ENCODE data around the gene ERCC6L2. TPM values are rescaled to one million over a fixed set of nuclear protein-coding genes. Genes with fewer than 3 reads are reported as not detected.

ERCC6L2 gene
- polyA plus RNA-seq, 1 donor from 2014 or later = 72.6 TPM

DNA sequence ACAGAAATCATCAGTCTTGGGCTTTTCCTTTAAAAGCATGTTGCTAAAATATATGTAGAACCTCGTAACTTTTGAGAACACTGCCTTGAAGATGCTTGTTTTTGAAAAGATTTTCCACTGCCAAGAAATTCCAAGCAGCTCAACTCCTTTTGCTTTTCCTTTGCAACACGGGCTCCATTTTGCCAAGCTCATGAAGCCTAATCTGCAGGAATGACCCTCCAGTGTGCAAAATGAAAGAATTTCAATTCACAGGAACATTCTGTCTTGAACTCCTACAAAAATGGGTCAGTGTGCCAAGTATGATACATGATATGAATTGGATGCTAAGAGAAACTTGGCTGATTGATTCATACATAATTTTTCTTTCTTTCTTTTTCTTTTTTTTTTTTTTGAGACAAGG, 35.4 kb upstream of the ERCC6L2 start:
- Histone ChIP-seq H3K9ac (ENCODE audit: low read length) (no peak overlapping the region), H3K9me3 (ENCODE audit: low read length) (no peaks in the 10 kb centered on the region), H3K4me2 (ENCODE audit: low read length) (no peak overlapping the region), H3K9me2 (ENCODE audit: insufficient read depth, low read length) (no peaks in the 10 kb centered on the region), H3F3A (ENCODE audit: insufficient read depth, low read length, poor library complexity, severe bottlenecking) (no peaks in the 10 kb centered on the region), H3K27me3 (ENCODE audit: insufficient read depth, low read depth, low read length) (no peaks in the 10 kb centered on the region), H3K4me3 (ENCODE audit: low read length) (no peak overlapping the region), H4K20me1 (ENCODE audit: insufficient read depth) (no peaks in the 10 kb centered on the region), H3K27ac (ENCODE audit: low read length) (no peak overlapping the region), H2AFZ (ENCODE audit: low read depth, low read length) (no peak overlapping the region), H3K36me3 (ENCODE audit: insufficient read depth, low read length) (no peaks in the 10 kb centered on the region), H3K79me2 (replicated peaks; ENCODE audit: insufficient read depth, low read length) (no peaks in the 10 kb centered on the region)
- TF ChIP-seq EZH2 (IDR thresholded peaks at IDR 0.05; ENCODE audit: borderline replicate concordance, insufficient read depth, low read length, poor library complexity, severe bottlenecking) (no peak), EP300 (conservative IDR thresholded peaks at IDR 0.05; ENCODE audit: poor library complexity, severe bottlenecking) (no peak), POLR2AphosphoS5 (IDR thresholded peaks at IDR 0.05) (no peak), TAF1 (IDR thresholded peaks at IDR 0.05; ENCODE audit: low read depth) (no peak), MXI1 (conservative IDR thresholded peaks at IDR 0.05; ENCODE audit: poor library complexity, severe bottlenecking) (no peak), RAD21 (conservative IDR thresholded peaks at IDR 0.05) (no peak), SMC3 (conservative IDR thresholded peaks at IDR 0.05; ENCODE audit: poor library complexity) (no peak)
- TF ChIP-seq, protein P1, sequence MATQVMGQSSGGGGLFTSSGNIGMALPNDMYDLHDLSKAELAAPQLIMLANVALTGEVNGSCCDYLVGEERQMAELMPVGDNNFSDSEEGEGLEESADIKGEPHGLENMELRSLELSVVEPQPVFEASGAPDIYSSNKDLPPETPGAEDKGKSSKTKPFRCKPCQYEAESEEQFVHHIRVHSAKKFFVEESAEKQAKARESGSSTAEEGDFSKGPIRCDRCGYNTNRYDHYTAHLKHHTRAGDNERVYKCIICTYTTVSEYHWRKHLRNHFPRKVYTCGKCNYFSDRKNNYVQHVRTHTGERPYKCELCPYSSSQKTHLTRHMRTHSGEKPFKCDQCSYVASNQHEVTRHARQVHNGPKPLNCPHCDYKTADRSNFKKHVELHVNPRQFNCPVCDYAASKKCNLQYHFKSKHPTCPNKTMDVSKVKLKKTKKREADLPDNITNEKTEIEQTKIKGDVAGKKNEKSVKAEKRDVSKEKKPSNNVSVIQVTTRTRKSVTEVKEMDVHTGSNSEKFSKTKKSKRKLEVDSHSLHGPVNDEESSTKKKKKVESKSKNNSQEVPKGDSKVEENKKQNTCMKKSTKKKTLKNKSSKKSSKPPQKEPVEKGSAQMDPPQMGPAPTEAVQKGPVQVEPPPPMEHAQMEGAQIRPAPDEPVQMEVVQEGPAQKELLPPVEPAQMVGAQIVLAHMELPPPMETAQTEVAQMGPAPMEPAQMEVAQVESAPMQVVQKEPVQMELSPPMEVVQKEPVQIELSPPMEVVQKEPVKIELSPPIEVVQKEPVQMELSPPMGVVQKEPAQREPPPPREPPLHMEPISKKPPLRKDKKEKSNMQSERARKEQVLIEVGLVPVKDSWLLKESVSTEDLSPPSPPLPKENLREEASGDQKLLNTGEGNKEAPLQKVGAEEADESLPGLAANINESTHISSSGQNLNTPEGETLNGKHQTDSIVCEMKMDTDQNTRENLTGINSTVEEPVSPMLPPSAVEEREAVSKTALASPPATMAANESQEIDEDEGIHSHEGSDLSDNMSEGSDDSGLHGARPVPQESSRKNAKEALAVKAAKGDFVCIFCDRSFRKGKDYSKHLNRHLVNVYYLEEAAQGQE (IDR thresholded peaks at IDR 0.05; ENCODE audit: borderline replicate concordance) = no peak
- TF ChIP-seq, protein P2, sequence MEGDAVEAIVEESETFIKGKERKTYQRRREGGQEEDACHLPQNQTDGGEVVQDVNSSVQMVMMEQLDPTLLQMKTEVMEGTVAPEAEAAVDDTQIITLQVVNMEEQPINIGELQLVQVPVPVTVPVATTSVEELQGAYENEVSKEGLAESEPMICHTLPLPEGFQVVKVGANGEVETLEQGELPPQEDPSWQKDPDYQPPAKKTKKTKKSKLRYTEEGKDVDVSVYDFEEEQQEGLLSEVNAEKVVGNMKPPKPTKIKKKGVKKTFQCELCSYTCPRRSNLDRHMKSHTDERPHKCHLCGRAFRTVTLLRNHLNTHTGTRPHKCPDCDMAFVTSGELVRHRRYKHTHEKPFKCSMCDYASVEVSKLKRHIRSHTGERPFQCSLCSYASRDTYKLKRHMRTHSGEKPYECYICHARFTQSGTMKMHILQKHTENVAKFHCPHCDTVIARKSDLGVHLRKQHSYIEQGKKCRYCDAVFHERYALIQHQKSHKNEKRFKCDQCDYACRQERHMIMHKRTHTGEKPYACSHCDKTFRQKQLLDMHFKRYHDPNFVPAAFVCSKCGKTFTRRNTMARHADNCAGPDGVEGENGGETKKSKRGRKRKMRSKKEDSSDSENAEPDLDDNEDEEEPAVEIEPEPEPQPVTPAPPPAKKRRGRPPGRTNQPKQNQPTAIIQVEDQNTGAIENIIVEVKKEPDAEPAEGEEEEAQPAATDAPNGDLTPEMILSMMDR (IDR thresholded peaks at IDR 0.05; ENCODE audit: poor library complexity, severe bottlenecking) = no peak

DNA sequence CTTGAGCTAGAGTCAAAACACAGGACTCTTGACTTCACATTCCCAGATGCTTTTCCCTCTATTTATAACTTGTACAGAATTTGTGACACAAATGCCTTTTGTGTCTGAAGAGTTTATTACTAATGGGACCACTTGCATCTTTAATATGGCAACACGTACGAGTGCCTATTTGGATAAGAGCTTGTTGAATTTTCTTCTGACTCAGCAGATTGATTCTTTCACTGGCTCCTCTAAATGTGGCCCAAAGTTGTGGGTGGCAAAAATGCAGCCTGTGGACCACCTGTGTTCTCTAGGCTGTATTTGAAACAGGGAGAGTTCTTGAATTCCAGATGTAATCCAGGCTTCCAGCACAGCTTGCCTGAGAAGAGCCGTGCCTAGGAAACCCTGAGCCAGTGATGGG, 34.1 kb upstream of the ERCC6L2 start:
- H3F3A ChIP-seq (ENCODE audit: insufficient read depth, low read length, poor library complexity, severe bottlenecking) = no peaks in the 10 kb centered on the region
- H3K4me3 ChIP-seq (ENCODE audit: low read length) = no peak overlapping the region
- H3K27ac ChIP-seq (ENCODE audit: low read length) = no peak overlapping the region
- no peaks in the 10 kb centered on the region for H3K79me2 ChIP-seq (replicated peaks; ENCODE audit: insufficient read depth, low read length)
- no peak overlapping the region for H3K4me2 ChIP-seq (ENCODE audit: low read length)
- no peak overlapping the region for H3K9ac ChIP-seq (ENCODE audit: low read length)
- H3K9me2 ChIP-seq (ENCODE audit: insufficient read depth, low read length) = no peaks in the 10 kb centered on the region
- no peaks in the 10 kb centered on the region for H3K27me3 ChIP-seq (ENCODE audit: insufficient read depth, low read depth, low read length)
- H2AFZ ChIP-seq (ENCODE audit: low read depth, low read length) = no peak overlapping the region
- TF ChIP-seq MXI1 (conservative IDR thresholded peaks at IDR 0.05; ENCODE audit: poor library complexity, severe bottlenecking) (no peak), EZH2 (IDR thresholded peaks at IDR 0.05; ENCODE audit: borderline replicate concordance, insufficient read depth, low read length, poor library complexity, severe bottlenecking) (no peak)
- H3K9me3 ChIP-seq (ENCODE audit: low read length) = no peaks in the 10 kb centered on the region
- no peaks in the 10 kb centered on the region for H4K20me1 ChIP-seq (ENCODE audit: insufficient read depth)
- no peaks in the 10 kb centered on the region for H3K36me3 ChIP-seq (ENCODE audit: insufficient read depth, low read length)

DNA sequence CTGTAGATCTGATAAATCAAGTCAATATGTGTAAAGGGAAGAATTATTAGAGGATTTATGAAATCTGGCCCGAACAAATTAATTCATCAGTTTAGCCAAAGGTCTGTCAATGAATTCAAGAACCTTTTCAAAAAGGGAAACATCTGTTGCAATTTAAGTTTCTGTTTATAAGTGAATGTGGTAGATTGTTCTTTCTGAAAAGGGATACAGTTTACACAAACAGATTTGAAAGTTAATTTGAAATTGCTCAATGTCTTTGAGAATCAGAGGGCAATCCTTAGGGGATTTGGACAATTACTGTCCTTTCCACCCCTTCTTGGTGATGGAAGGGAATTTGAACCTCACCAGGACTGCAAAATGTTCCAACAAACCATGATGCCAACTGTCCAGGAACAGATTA, 29.7 kb upstream of the ERCC6L2 start:
- TF ChIP-seq EZH2 (IDR thresholded peaks at IDR 0.05; ENCODE audit: borderline replicate concordance, insufficient read depth, low read length, poor library complexity, severe bottlenecking) (no peak), RAD21 (conservative IDR thresholded peaks at IDR 0.05) (no peak), TAF1 (IDR thresholded peaks at IDR 0.05; ENCODE audit: low read depth) (no peak)
- TF ChIP-seq, protein P1 (IDR thresholded peaks at IDR 0.05; ENCODE audit: borderline replicate concordance) = no peak
- Histone ChIP-seq H3K4me2 (ENCODE audit: low read length) (no peak overlapping the region), H3K9ac (ENCODE audit: low read length) (no peak overlapping the region), H4K20me1 (ENCODE audit: insufficient read depth) (no peaks in the 10 kb centered on the region), H3F3A (ENCODE audit: insufficient read depth, low read length, poor library complexity, severe bottlenecking) (no peaks in the 10 kb centered on the region), H3K27ac (ENCODE audit: low read length) (no peak overlapping the region), H3K27me3 (ENCODE audit: insufficient read depth, low read depth, low read length) (no peaks in the 10 kb centered on the region), H3K79me2 (replicated peaks; ENCODE audit: insufficient read depth, low read length) (no peaks in the 10 kb centered on the region), H2AFZ (ENCODE audit: low read depth, low read length) (no peak overlapping the region), H3K9me2 (ENCODE audit: insufficient read depth, low read length) (no peaks in the 10 kb centered on the region), H3K9me3 (ENCODE audit: low read length) (no peaks in the 10 kb centered on the region), H3K4me3 (ENCODE audit: low read length) (no peak overlapping the region), H3K36me3 (ENCODE audit: insufficient read depth, low read length) (no peaks in the 10 kb centered on the region)

All from neural cell (in vitro differentiated cells).